Breast epithelium (tissue), 3 donors: Measurements from ENCODE around the gene TTLL10.

Experiments used
- CTCF ChIP-seq, 3 donors: fragments of 450-650 bp; IDR thresholded peaks; one replicate each; pipeline ENCODE4 v1.5.1; 2016 to 2017; ENCODE audit warnings: antibody characterized with exemption in 3 of 3, mild to moderate bottlenecking in 3 of 3, moderate library complexity in 3 of 3
- POLR2A ChIP-seq: fragments of 450-650 bp; IDR thresholded peaks from one replicate; pipeline ENCODE4 v1.6.1; 2016; ENCODE audit warnings: antibody characterized with exemption, mild to moderate bottlenecking, moderate library complexity
- POLR2AphosphoS5 ChIP-seq, 3 donors: sonication (generic); formaldehyde crosslinking; IDR thresholded peaks; one replicate each; pipeline ENCODE4 v1.6.1; 2017; ENCODE audit warnings: antibody characterized with exemption in 3 of 3

GRCh38 chr1:1181938-1182410 lies 8.3 kb downstream of the TTLL10 start:
- TF ChIP-seq CTCF (IDR thresholded peaks at IDR 0.05) (no peak), POLR2AphosphoS5 (IDR thresholded peaks at IDR 0.05) (no peak), POLR2A (no peak)
